ENCODE measurements around the gene NPC1. TPM values are rescaled to one million over a fixed set of nuclear protein-coding genes. Genes with fewer than 3 reads are reported as not detected.
"Not testable (repeated sequence)": the region's sequence is repeated elsewhere in the genome, so short reads cannot be mapped to it uniquely, and the experiment has no call there.

NPC1 gene
- total and polyA plus RNA-seq, 8 donors, result 7.6 to 219 (median 59.3) TPM

GRCh38 chr18:23578067-23578701 is 8.1 kb downstream of the NPC1 start:
- H3K27ac ChIP-seq, result no peak overlapping the region
- TF ChIP-seq EP300 (IDR thresholded peaks at IDR 0.05) (no peak), POLR2AphosphoS5 (IDR thresholded peaks at IDR 0.05) (no peak), POLR2A (IDR thresholded peaks at IDR 0.05) (no peak), CTCF (IDR thresholded peaks at IDR 0.05) (no peak)

GRCh38 chr18:23577521-23577920 is 8.8 kb downstream of the NPC1 start:
- H3K9me3 ChIP-seq; H3K27ac ChIP-seq; H3K27me3 ChIP-seq; intact Hi-C loops (cut with DNase I; ENCODE audit: low total_unique reads); DNase-seq; H3K4me3 ChIP-seq: not testable (repeated sequence)
- Histone ChIP-seq H3K36me3 (peaks cover 9 to 32% (median 22%) of the 10 kb centered on the region in 4 donors), H3K4me1 (peaks cover 44 to 73% (median 59%) of the 10 kb centered on the region in 4 donors)
- 90 to 99% (median 97%) methylated on average over 12 to 24 of the region's 24 CpGs for WGBS, 5 donors

More at GRCh38 chr18:23578067-23578701, 8.1 kb downstream of the NPC1 start:
- Histone ChIP-seq H3K27me3 (no peaks in the 10 kb centered on the region), H3K9me3 (no peaks in the 10 kb centered on the region), H3K36me3 (peaks cover 9 to 25% (median 15%) of the 10 kb centered on the region in 4 donors), H3K4me1 (peaks cover 40 to 77% (median 62%) of the 10 kb centered on the region in 4 donors), H3K4me3 (no peak overlapping the region)
- no peak for DNase-seq
- WGBS, 5 donors, result 85 to 93% (median 91%) methylated on average over 6 of the region's 6 CpGs
- intact Hi-C loops (cut with DNase I; ENCODE audit: low total_unique reads), result no loop called here

- intact Hi-C loops (cut with DNase I; ENCODE audit: low total_unique reads), result no loop called here
- H3K9me3 ChIP-seq, result no peaks in the 10 kb centered on the region
- TF ChIP-seq POLR2AphosphoS5 (IDR thresholded peaks at IDR 0.05) (no peak), CTCF (IDR thresholded peaks at IDR 0.05) (no peak), POLR2A (IDR thresholded peaks at IDR 0.05) (no peak), EP300 (IDR thresholded peaks at IDR 0.05) (no peak)
- no peak overlapping the region for H3K4me3 ChIP-seq
- peaks cover 37 to 61% (median 46%) of the 10 kb centered on the region in 4 donors for H3K4me1 ChIP-seq
- 80 to 95% (median 88%) methylated on average over 7 of the region's 7 CpGs for WGBS, 5 donors
- peak overlapping the region in 4 of 5 donors; percentile 39 to 63 (median 60) for H3K27ac ChIP-seq
- peaks cover 14 to 51% (median 43%) of the 10 kb centered on the region in 4 donors for H3K36me3 ChIP-seq
- no peak for DNase-seq
- H3K27me3 ChIP-seq, result no peaks in the 10 kb centered on the region
Measured at GRCh38 chr18:23575309-23575651, 11.0 kb downstream of the NPC1 start.

GRCh38 chr18:23574611-23575308 is 11.5 kb downstream of the NPC1 start:
- Histone ChIP-seq H3K4me3 (no peak overlapping the region), H3K27me3 (no peaks in the 10 kb centered on the region), H3K36me3 (peaks cover 14 to 57% (median 48%) of the 10 kb centered on the region in 4 donors), H3K9me3 (no peaks in the 10 kb centered on the region), H3K4me1 (peaks cover 32 to 57% (median 44%) of the 10 kb centered on the region in 4 donors), H3K27ac (peak overlapping the region; percentile 56 to 70 (median 63))
- DNase-seq, result no peak
- no peak for TF ChIP-seq POLR2A (IDR thresholded peaks at IDR 0.05)
- TF ChIP-seq EP300 (IDR thresholded peaks at IDR 0.05), result no peak
- TF ChIP-seq CTCF (IDR thresholded peaks at IDR 0.05), result no peak
- no peak for TF ChIP-seq POLR2AphosphoS5 (IDR thresholded peaks at IDR 0.05)
- intact Hi-C loops (cut with DNase I; ENCODE audit: low total_unique reads), result no loop called here
- WGBS, 5 donors, result 63 to 77% (median 71%) methylated on average over 5 of the region's 5 CpGs

Measured in stomach (tissue), 9 donors.